A673 (cell line): ENCODE results near the gene SCD5. TPM values are rescaled to one million over a fixed set of nuclear protein-coding genes. Genes with fewer than 3 reads are reported as not detected.

Source experiments
- BruUV-seq: library from RNA; stranded (reverse); fragments of 400-500 nt; replicated peaks from 2 replicates; lab custom pipeline; 2021; lab: Mats Ljungman, UMichigan
- CTCF ChIA-PET: fragments of 300-600 bp; sonication (Branson Sonifier 250); formaldehyde crosslinking; loops from one replicate; lab custom pipeline; 2022; ENCODE audit warnings: antibody characterized with exemption; lab: Charles Lee
- POLR2A ChIA-PET: fragments of 300-600 bp; sonication (Branson Sonifier 250); formaldehyde crosslinking; loops from one replicate; lab custom pipeline; 2022; ENCODE audit warnings: antibody characterized with exemption; ENCODE audit not compliant: low non-redundant PET; lab: Charles Lee
- DNase-seq: peaks from one replicate; pipeline ENCODE4 v3.0.0-alpha.2; 2015; ENCODE audit warnings: low spot score
- H3K27ac ChIP-seq: fragments of 200-600 bp; sonication (generic); 2 replicates; pipeline ENCODE4 v1.5.1; 2016; ENCODE audit warnings: mixed run types, low read depth, mild to moderate bottlenecking, mixed read lengths, antibody characterized with exemption, low read length; ENCODE audit not compliant: poor library complexity, severe bottlenecking
- H3K27me3 ChIP-seq: fragments of 200-600 bp; sonication (generic); replicated peaks from 2 replicates; pipeline ENCODE4 v1.6.1; 2017; ENCODE audit warnings: mixed run types, low read depth, mild to moderate bottlenecking, mixed read lengths, antibody characterized with exemption, low read length; ENCODE audit not compliant: insufficient read depth, poor library complexity
- H3K36me3 ChIP-seq: fragments of 200-600 bp; sonication (generic); 2 replicates; pipeline ENCODE4 v1.6.1; 2016; ENCODE audit warnings: mixed run types, mild to moderate bottlenecking, mixed read lengths, antibody characterized with exemption, low read length; ENCODE audit not compliant: insufficient read depth, poor library complexity, severe bottlenecking
- H3K4me1 ChIP-seq: fragments of 200-600 bp; sonication (generic); 2 replicates; pipeline ENCODE4 v1.6.1; 2017; ENCODE audit warnings: mixed run types, mild to moderate bottlenecking, mixed read lengths, antibody characterized with exemption, low read length; ENCODE audit not compliant: insufficient read depth, poor library complexity, severe bottlenecking
- H3K4me3 ChIP-seq: fragments of 200-600 bp; sonication (generic); 2 replicates; pipeline ENCODE4 v1.5.1; 2016; ENCODE audit warnings: low read depth, mixed run types, mild to moderate bottlenecking, mixed read lengths, low read length; ENCODE audit not compliant: poor library complexity, severe bottlenecking
- H3K9me3 ChIP-seq: fragments of 200-600 bp; sonication (generic); 2 replicates; pipeline ENCODE4 v1.6.1; 2016; ENCODE audit warnings: mixed run types, low read depth, mild to moderate bottlenecking, mixed read lengths, antibody characterized with exemption, low read length; ENCODE audit not compliant: poor library complexity, severe bottlenecking
- CTCF ChIP-seq: fragments of 300-800, 200-600 bp; sonication (generic); conservative IDR thresholded peaks from 2 replicates; pipeline ENCODE4 v1.5.1; 2017; ENCODE audit warnings: low read depth, mild to moderate bottlenecking, antibody characterized with exemption, low read length, moderate library complexity, mixed read lengths
- EZH2 ChIP-seq: fragments of 200-600 bp; sonication (generic); IDR thresholded peaks from 2 replicates; pipeline ENCODE4 v1.6.1; 2017; ENCODE audit warnings: borderline replicate concordance, low read depth, mild to moderate bottlenecking, mixed read lengths, antibody characterized with exemption, low read length; ENCODE audit not compliant: poor library complexity, severe bottlenecking
- intact Hi-C: fragments of 100-400 bp; cut with micrococcal nuclease; formaldehyde crosslinking; loops from one replicate; pipeline ENCODE4 v1.10.0; 2022; ENCODE audit not compliant: unreplicated experiment
- total RNA-seq: library from RNA; stranded (reverse); gene quantifications from 2 replicates; pipeline ENCODE4 v1.2.3, GENCODE V29; 2021

SCD5 gene
- total RNA-seq, 1 experiment from 2014 or later: 15.8 TPM

GRCh38 chr4:82776925-82777542 lies 21.6 kb downstream of the SCD5 start:
- DNase-seq: no peak
- Histone ChIP-seq H3K27ac (no peak overlapping the region), H3K9me3 (no peaks in the 10 kb centered on the region), H3K4me1 (peaks cover 21% of the 10 kb centered on the region), H3K36me3 (no peaks in the 10 kb centered on the region), H3K4me3 (no peak overlapping the region), H3K27me3 (no peaks in the 10 kb centered on the region)
- ChIA-PET CTCF (no interaction called here), POLR2A (no interaction called here)
- intact Hi-C loops: no loop called here
- TF ChIP-seq EZH2: no peak
- TF ChIP-seq CTCF: no peak
- no TSS peak for BruUV-seq

GRCh38 chr4:82775243-82775642 lies 23.4 kb downstream of the SCD5 start:
- intact Hi-C loops: no loop called here

GRCh38 chr4:82774711-82775171 lies 23.9 kb downstream of the SCD5 start:
- DNase-seq: no peak
- no peaks in the 10 kb centered on the region for H3K9me3 ChIP-seq
- BruUV-seq: no TSS peak
- no peaks in the 10 kb centered on the region for H3K36me3 ChIP-seq
- ChIA-PET CTCF (no interaction called here), POLR2A (no interaction called here)
- H3K27me3 ChIP-seq: no peaks in the 10 kb centered on the region
- H3K27ac ChIP-seq: no peak overlapping the region
- no peak for TF ChIP-seq CTCF
- TF ChIP-seq EZH2: no peak
- no peak overlapping the region for H3K4me3 ChIP-seq
- intact Hi-C loops: no loop called here
- H3K4me1 ChIP-seq: no peaks in the 10 kb centered on the region

More at GRCh38 chr4:82775243-82775642, 23.4 kb downstream of the SCD5 start:
- no peak overlapping the region for H3K4me3 ChIP-seq
- ChIA-PET CTCF (no interaction called here), POLR2A (no interaction called here)
- no TSS peak for BruUV-seq
- H3K4me1 ChIP-seq: peaks cover 3% of the 10 kb centered on the region
- TF ChIP-seq EZH2 (no peak), CTCF (no peak)
- no peaks in the 10 kb centered on the region for H3K9me3 ChIP-seq
- DNase-seq: no peak
- no peaks in the 10 kb centered on the region for H3K36me3 ChIP-seq
- H3K27ac ChIP-seq: no peak overlapping the region
- H3K27me3 ChIP-seq: no peaks in the 10 kb centered on the region
